H1 (cell line): ENCODE measurements around the gene RANBP17. TPM values are rescaled to one million over a fixed set of nuclear protein-coding genes. Genes with fewer than 3 reads are reported as not detected.

Experiments used
- CTCF ChIA-PET: fragments of 300-600 bp; sonication (Branson Sonifier 250); formaldehyde crosslinking; loops from one replicate; lab custom pipeline; 2021; ENCODE audit not compliant: partially characterized antibody; lab: Charles Lee
- POLR2A ChIA-PET: fragments of 300-600 bp; sonication (Branson Sonifier 250); formaldehyde crosslinking; loops from one replicate; lab custom pipeline; 2021; ENCODE audit warnings: inconsistent platforms; ENCODE audit not compliant: partially characterized antibody; lab: Charles Lee
- DNase-seq, 2 experiments: peaks; one replicate each; pipeline versions ENCODE4 v3.0.0 to v3.0.0-alpha.2; 2010 to 2022; ENCODE audit warnings: low spot score in 2 of 2, low read depth in 1 of 2, mixed read lengths in 1 of 2
- FAIRE-seq: peaks from 2 replicates; lab custom pipeline; 2011; peaks lifted over from hg19 to GRCh38; lab: Jason Lieb, UNC
- H2AFZ ChIP-seq: 2 replicates; pipeline ENCODE4 v1.8.1; 2012; ENCODE audit warnings: low read length, inconsistent platforms
- H2AK5ac ChIP-seq: 2 replicates; pipeline ENCODE4 v1.6.1; 2013; ENCODE audit warnings: low read depth, low read length
- H2BK120ac ChIP-seq: replicated peaks from 2 replicates; pipeline ENCODE3; 2013; ENCODE audit warnings: low read depth, low read length, inconsistent platforms
- H2BK12ac ChIP-seq: 2 replicates; pipeline ENCODE4 v1.6.1; 2013; ENCODE audit warnings: low read depth, low read length
- H2BK15ac ChIP-seq: 2 replicates; pipeline ENCODE4 v1.6.1; 2013; ENCODE audit warnings: low read length
- H2BK20ac ChIP-seq: 2 replicates; pipeline ENCODE4 v1.6.1; 2013; ENCODE audit warnings: low read length
- H2BK5ac ChIP-seq: 2 replicates; pipeline ENCODE4 v1.6.1; 2013; ENCODE audit warnings: low read depth, low read length
- H3K14ac ChIP-seq: 2 replicates; pipeline ENCODE4 v1.6.1; 2013; ENCODE audit warnings: inconsistent platforms; ENCODE audit not compliant: insufficient read length
- H3K18ac ChIP-seq: 2 replicates; pipeline ENCODE4 v1.6.1; 2013; ENCODE audit warnings: low read length; ENCODE audit errors: extremely low read depth
- H3K23ac ChIP-seq: 2 replicates; pipeline ENCODE4 v1.6.1; 2013; ENCODE audit warnings: inconsistent platforms; ENCODE audit not compliant: insufficient read length
- H3K23me2 ChIP-seq: 2 replicates; pipeline ENCODE4 v1.6.1; 2013; ENCODE audit warnings: low read depth, low read length
- H3K27ac ChIP-seq: 2 replicates; pipeline ENCODE4 v1.6.1; 2011; ENCODE audit warnings: low read depth, low read length, inconsistent platforms
- H3K27me3 ChIP-seq, 4 experiments: replicated peaks in 1 of 4; 1 replicate in 1 of 4; 2 replicates in 3 of 4; pipeline versions ENCODE4 v1.6.1 to v1.8.1; 2011 to 2013; ENCODE audit warnings: low read length in 3 of 4, mild to moderate bottlenecking in 3 of 4, inconsistent platforms in 2 of 4, mixed read lengths in 2 of 4, moderate library complexity in 1 of 4; ENCODE audit not compliant: control insufficient read depth in 3 of 4, insufficient read depth in 3 of 4; ENCODE audit errors: extremely low read depth in 1 of 4
- H3K36me3 ChIP-seq, 4 experiments: 2 replicates each; pipeline versions ENCODE4 v1.6.1 to v1.8.1; 2011 to 2013; ENCODE audit warnings: mild to moderate bottlenecking in 4 of 4, low read length in 3 of 4, moderate library complexity in 2 of 4, control low read depth in 1 of 4, inconsistent platforms in 1 of 4; ENCODE audit not compliant: insufficient read depth in 4 of 4, control insufficient read depth in 2 of 4
- H3K4ac ChIP-seq: replicated peaks from 2 replicates; pipeline ENCODE3; 2013; ENCODE audit warnings: low read length, low read depth, mixed read lengths, inconsistent platforms; ENCODE audit not compliant: insufficient read length
- H3K4me1 ChIP-seq, 4 experiments: replicated peaks in 1 of 4; 1 replicate in 1 of 4; 2 replicates in 3 of 4; pipeline versions ENCODE4 v1.6.1 to v1.8.1; 2011 to 2013; ENCODE audit warnings: low read length in 3 of 4, inconsistent platforms in 2 of 4, mixed read lengths in 1 of 4; ENCODE audit not compliant: insufficient read depth in 4 of 4, control insufficient read depth in 3 of 4
- H3K4me2 ChIP-seq, 2 experiments: 2 replicates each; pipeline versions ENCODE4 v1.6.1 to v1.8.1; 2011 to 2013; ENCODE audit warnings: low read depth in 2 of 2, low read length in 2 of 2, control low read depth in 1 of 2, inconsistent platforms in 1 of 2, mild to moderate bottlenecking in 1 of 2; ENCODE audit not compliant: insufficient read depth in 1 of 2
- H3K4me3 ChIP-seq, 4 experiments: fragments of 200-600, 300-600 bp in 1 of 4; sonication (generic), shearing (Covaris generic), sonication (Bioruptor Twin) in 1 of 4; 2 replicates each; pipeline versions ENCODE4 v1.5.1 to v1.8.1; 2011 to 2016; ENCODE audit warnings: low read length in 4 of 4, low read depth in 3 of 4, control low read depth in 2 of 4, inconsistent platforms in 2 of 4, mild to moderate bottlenecking in 2 of 4, mixed read lengths in 1 of 4, moderate library complexity in 1 of 4; ENCODE audit not compliant: insufficient read depth in 2 of 4; ENCODE audit errors: extremely low read depth in 1 of 4
- H3K56ac ChIP-seq: replicated peaks from 2 replicates; pipeline ENCODE3; 2013; ENCODE audit warnings: low read depth, mild to moderate bottlenecking, mixed read lengths, low read length, inconsistent platforms; ENCODE audit not compliant: insufficient read length
- H3K79me1 ChIP-seq: 2 replicates; pipeline ENCODE4 v1.6.1; 2013; ENCODE audit warnings: low read depth, low read length, control low read depth
- H3K79me2 ChIP-seq, 2 experiments: 2 replicates each; pipeline versions ENCODE4 v1.6.1 to v1.8.1; 2012 to 2013; ENCODE audit warnings: low read length in 2 of 2, mild to moderate bottlenecking in 2 of 2, inconsistent platforms in 1 of 2; ENCODE audit not compliant: insufficient read depth in 2 of 2, control insufficient read depth in 1 of 2
- H3K9ac ChIP-seq, 4 experiments: replicated peaks in 1 of 4; 1 replicate in 1 of 4; 2 replicates in 3 of 4; pipeline versions ENCODE4 v1.6.1 to v1.8.1; 2011 to 2013; ENCODE audit warnings: low read depth in 3 of 4, low read length in 3 of 4, control low read depth in 2 of 4, mild to moderate bottlenecking in 2 of 4, moderate library complexity in 2 of 4, inconsistent platforms in 1 of 4; ENCODE audit errors: extremely low read depth in 1 of 4
- H3K9me3 ChIP-seq, 2 experiments: 2 replicates each; pipeline versions ENCODE4 v1.6.1 to v1.8.1; 2012 to 2013; ENCODE audit warnings: mild to moderate bottlenecking in 2 of 2, moderate library complexity in 2 of 2, control low read depth in 1 of 2, inconsistent platforms in 1 of 2, low read depth in 1 of 2, low read length in 1 of 2, mixed read lengths in 1 of 2; ENCODE audit not compliant: insufficient read depth in 2 of 2
- H4K20me1 ChIP-seq, 2 experiments: replicated peaks in 1 of 2; 2 replicates each; pipeline versions ENCODE3 to v1.8.1; 2011 to 2013; ENCODE audit warnings: inconsistent platforms in 2 of 2, low read length in 2 of 2, mild to moderate bottlenecking in 1 of 2; ENCODE audit not compliant: insufficient read depth in 2 of 2, control insufficient read depth in 1 of 2
- H4K5ac ChIP-seq: 2 replicates; pipeline ENCODE4 v1.6.1; 2013; ENCODE audit warnings: low read length, low read depth, mixed read lengths, inconsistent platforms; ENCODE audit not compliant: insufficient read length
- H4K8ac ChIP-seq: 2 replicates; pipeline ENCODE4 v1.8.0; 2013; ENCODE audit warnings: mild to moderate bottlenecking, moderate library complexity, low read length, inconsistent platforms; ENCODE audit not compliant: insufficient read depth; ENCODE audit errors: extremely low read depth
- H4K91ac ChIP-seq: replicated peaks from 2 replicates; pipeline ENCODE3; 2013; ENCODE audit warnings: low read length, mixed read lengths, inconsistent platforms; ENCODE audit not compliant: insufficient read length
- CEBPB ChIP-seq: IDR thresholded peaks from 2 replicates; pipeline ENCODE4 v1.6.1; 2012; ENCODE audit warnings: low read depth, low read length
- CHD2 ChIP-seq: IDR thresholded peaks from 2 replicates; pipeline ENCODE4 v1.6.1; 2012; ENCODE audit warnings: low read length, improper control_type of control experiment
- EZH2 ChIP-seq: fragments of 200-600 bp; sonication (generic); IDR thresholded peaks from 2 replicates; pipeline ENCODE4 v1.7.1; 2012; ENCODE audit warnings: low read depth, mild to moderate bottlenecking, moderate library complexity, low read length, inconsistent platforms; ENCODE audit not compliant: severe bottlenecking
- GTF2F1 ChIP-seq: IDR thresholded peaks from 2 replicates; pipeline ENCODE4 v1.6.1; 2012; ENCODE audit warnings: low read depth, low read length, improper control_type of control experiment, borderline replicate concordance
- HDAC2 ChIP-seq, 2 experiments: fragments of 300-600 bp in 1 of 2; sonication (generic) in 1 of 2; IDR thresholded peaks; 2 replicates each; pipeline ENCODE4 v1.6.1; 2011 to 2012; ENCODE audit warnings: low read depth in 2 of 2, low read length in 2 of 2, mild to moderate bottlenecking in 2 of 2, moderate library complexity in 2 of 2, borderline replicate concordance in 1 of 2, inconsistent platforms in 1 of 2
- KDM5A ChIP-seq: fragments of 200-600 bp; IDR thresholded peaks from 2 replicates; pipeline ENCODE4 v1.7.1; 2012; ENCODE audit warnings: mild to moderate bottlenecking, low read length, inconsistent platforms, mixed read lengths
- RBBP5 ChIP-seq: IDR thresholded peaks from 2 replicates; pipeline ENCODE4 v1.7.1; 2012; ENCODE audit warnings: low read depth, mild to moderate bottlenecking, inconsistent platforms, low read length, moderate library complexity, borderline replicate concordance
- SUZ12 ChIP-seq: fragments of 200-600 bp; sonication (generic); IDR thresholded peaks from 2 replicates; pipeline ENCODE4 v1.6.1; 2012; ENCODE audit warnings: mild to moderate bottlenecking, inconsistent platforms, low read length, moderate library complexity, mixed read lengths
- TAF1 ChIP-seq: IDR thresholded peaks from 2 replicates; pipeline ENCODE4 v1.6.1; 2011; ENCODE audit warnings: mild to moderate bottlenecking, low read depth, low read length
- polyA plus RNA-seq, 7 experiments: library from polyadenylated mRNA; depleted of rRNA in 3 of 7; stranded (reverse) in 5 of 7; unstranded in 2 of 7; fragments of >200 nt in 5 of 7; fragments of 200-250 nt in 2 of 7; gene quantifications; 1 replicate in 5 of 7; 2 replicates in 1 of 7; 4 replicates in 1 of 7; pipeline versions ENCODE4 v1.2.1 to v1.2.3, GENCODE V29; 2011 to 2013; ENCODE audit warnings: missing spikeins in 2 of 7, mixed read lengths in 2 of 7
- total RNA-seq: library from RNA; stranded (reverse); fragmentation: NEBNext Ultra II Directional; extraction: Animal tissue kit (Norgen Biotek cat#: 25700); gene quantifications from 2 replicates; pipeline ENCODE4 v1.2.1, GENCODE V29; 2021

Gene RANBP17
- total and polyA plus RNA-seq, 2 of the 8 experiments (the other 6 are each of a cell fraction or from before 2014, with no cell fraction given): 8.6 to 21.3 TPM

- H3K23ac ChIP-seq: no peak overlapping the region
- POLR2A ChIA-PET: no interaction called here
- H3K4ac ChIP-seq: no peak overlapping the region
- DNase-seq: no peak
- no peak overlapping the region for H2AFZ ChIP-seq
- H4K20me1 ChIP-seq: no peaks in the 10 kb centered on the region
- H3K18ac ChIP-seq: no peak overlapping the region
- H3K4me1 ChIP-seq: no peaks in the 10 kb centered on the region
- CTCF ChIA-PET: no interaction called here
- H3K79me2 ChIP-seq: no peaks in the 10 kb centered on the region
- H2AK5ac ChIP-seq: no peak overlapping the region
- no peak overlapping the region for H4K5ac ChIP-seq
- no peak overlapping the region for H2BK5ac ChIP-seq
- no peak overlapping the region for H2BK15ac ChIP-seq
- no peak overlapping the region for H2BK12ac ChIP-seq
- no peaks in the 10 kb centered on the region for H3K9me3 ChIP-seq
- H3K4me2 ChIP-seq: no peak overlapping the region
- H4K91ac ChIP-seq: no peak overlapping the region
- H2BK20ac ChIP-seq: no peak overlapping the region
- TF ChIP-seq RBBP5: no peak
- no peak for TF ChIP-seq KDM5A
- TF ChIP-seq EZH2: no peak
- no peak for TF ChIP-seq TAF1
- TF ChIP-seq CEBPB: no peak
- TF ChIP-seq HDAC2 (IDR thresholded peaks at IDR 0.05; ENCODE audit: borderline replicate concordance in 1 of 2, low read depth in 2 of 2, low read length in 2 of 2): no peak
- no peak for TF ChIP-seq CHD2
- TF ChIP-seq GTF2F1: no peak
- TF ChIP-seq SUZ12: no peak
- FAIRE-seq: no peak
- no peak overlapping the region for H3K4me3 ChIP-seq
- H3K23me2 ChIP-seq: no peaks in the 10 kb centered on the region; the same call in 1 of the 2 replicates
- no peaks in the 10 kb centered on the region for H3K79me1 ChIP-seq
- no peak overlapping the region for H3K9ac ChIP-seq
- H3K27ac ChIP-seq: no peak overlapping the region
- no peaks in the 10 kb centered on the region for H3K27me3 ChIP-seq
- no peaks in the 10 kb centered on the region for H3K36me3 ChIP-seq
- H2BK120ac ChIP-seq: no peak overlapping the region
- no peak overlapping the region for H4K8ac ChIP-seq
- no peak overlapping the region for H3K56ac ChIP-seq
- no peak overlapping the region for H3K14ac ChIP-seq
Observed at GRCh38 chr5:170846846-170847245, 15.0 kb upstream of the RANBP17 start.
